ENCODE measurements around the gene EPN2. TPM values are rescaled to one million over a fixed set of nuclear protein-coding genes. Genes with fewer than 3 reads are reported as not detected.

Gene EPN2
- total RNA-seq, 1 experiment from 2014 or later = 57.8 TPM

DNA sequence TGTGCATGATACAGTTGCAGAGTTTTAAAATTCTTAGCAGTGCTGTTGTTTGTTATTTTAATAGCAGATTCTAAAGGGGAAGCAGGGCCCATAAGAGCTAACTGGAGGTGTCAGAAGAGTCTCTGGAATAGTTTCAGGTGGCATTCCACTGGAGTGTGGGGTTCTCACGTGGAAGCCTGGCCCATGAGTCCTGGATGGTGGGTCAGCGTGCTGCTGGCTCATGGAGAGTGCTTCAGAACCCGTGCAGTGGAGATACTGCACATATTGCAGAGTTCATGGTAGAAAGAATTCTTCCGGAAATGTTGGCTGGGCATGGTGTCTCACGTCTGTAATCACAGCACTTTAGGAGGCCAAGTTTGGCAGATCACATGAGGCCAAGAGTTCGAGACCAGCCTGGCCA is 81.4 kb downstream of the EPN2 start:
- Histone ChIP-seq H4K91ac (ENCODE audit: insufficient read length, low read depth, low read length) (no peak overlapping the region), H3K56ac (ENCODE audit: insufficient read length, low read depth, low read length) (no peak overlapping the region), H3K27ac (ENCODE audit: insufficient read length, low read depth, low read length) (no peak overlapping the region), H4K5ac (ENCODE audit: insufficient read length, low read depth, low read length) (no peak overlapping the region), H2BK12ac (ENCODE audit: insufficient read length, low read depth, low read length) (no peak overlapping the region), H4K8ac (replicated peaks; ENCODE audit: insufficient read length, low read depth, low read length) (no peak overlapping the region), H2AFZ (ENCODE audit: low read length) (no peak overlapping the region), H2BK15ac (ENCODE audit: low read depth, low read length) (no peak overlapping the region), H3K9me3 (ENCODE audit: control insufficient read depth, low read depth, low read length) (no peaks in the 10 kb centered on the region), H3K4me2 (ENCODE audit: insufficient read depth, insufficient read length, low read length) (no peak overlapping the region), H3K4ac (ENCODE audit: low read depth, low read length) (no peak overlapping the region), H3K79me2 (ENCODE audit: insufficient read depth, low read length) (no peaks in the 10 kb centered on the region), H3K23me2 (ENCODE audit: insufficient read length, low read depth, low read length, poor library complexity, severe bottlenecking) (no peaks in the 10 kb centered on the region), H3K9ac (ENCODE audit: extremely low read depth, insufficient read length, low read length) (no peak overlapping the region), H3T11ph (ENCODE audit: low read length) (no peak overlapping the region), H3K27me3 (ENCODE audit: insufficient read depth, low read length) (no peaks in the 10 kb centered on the region), H3K23ac (ENCODE audit: insufficient read length, low read depth, low read length) (no peak overlapping the region), H3K4me1 (ENCODE audit: insufficient read depth, low read length) (peaks cover 4% of the 10 kb centered on the region), H3K14ac (ENCODE audit: insufficient read depth, low read length) (no peak overlapping the region; the same call in 1 of the 2 replicates), H2BK5ac (ENCODE audit: insufficient read length, low read length) (no peak overlapping the region), H3K18ac (ENCODE audit: insufficient read length, low read depth, low read length) (no peak overlapping the region), H4K20me1 (ENCODE audit: control insufficient read depth, insufficient read depth, insufficient read length) (no peaks in the 10 kb centered on the region), H2BK20ac (ENCODE audit: low read depth, low read length, poor library complexity, severe bottlenecking) (no peak overlapping the region), H2AK5ac (ENCODE audit: insufficient read length, low read length) (no peak overlapping the region), H3K79me1 (ENCODE audit: insufficient read depth, low read depth, low read length, poor library complexity, severe bottlenecking) (no peaks in the 10 kb centered on the region), H2BK120ac (ENCODE audit: low read depth, low read length, poor library complexity, severe bottlenecking) (no peak overlapping the region)
- Mint-ChIP-seq H3K4me3 (no peak overlapping the region), H3K27ac (no peak overlapping the region), H3K36me3 (ENCODE audit: insufficient read depth in 1 of 3, low read depth in 3 of 3) (peaks cover 18 to 52% (median 29%) of the 10 kb centered on the region in 3 experiments), H3K27me3 (ENCODE audit: low read depth) (no peaks in the 10 kb centered on the region), H3K4me1 (peaks cover 30 to 32% of the 10 kb centered on the region in 2 experiments), H3K9me3 (peaks cover 0 to under 1% of the 10 kb centered on the region in 2 experiments; a peak in 2 of 5 replicates)
- TF ChIP-seq, protein P1, sequence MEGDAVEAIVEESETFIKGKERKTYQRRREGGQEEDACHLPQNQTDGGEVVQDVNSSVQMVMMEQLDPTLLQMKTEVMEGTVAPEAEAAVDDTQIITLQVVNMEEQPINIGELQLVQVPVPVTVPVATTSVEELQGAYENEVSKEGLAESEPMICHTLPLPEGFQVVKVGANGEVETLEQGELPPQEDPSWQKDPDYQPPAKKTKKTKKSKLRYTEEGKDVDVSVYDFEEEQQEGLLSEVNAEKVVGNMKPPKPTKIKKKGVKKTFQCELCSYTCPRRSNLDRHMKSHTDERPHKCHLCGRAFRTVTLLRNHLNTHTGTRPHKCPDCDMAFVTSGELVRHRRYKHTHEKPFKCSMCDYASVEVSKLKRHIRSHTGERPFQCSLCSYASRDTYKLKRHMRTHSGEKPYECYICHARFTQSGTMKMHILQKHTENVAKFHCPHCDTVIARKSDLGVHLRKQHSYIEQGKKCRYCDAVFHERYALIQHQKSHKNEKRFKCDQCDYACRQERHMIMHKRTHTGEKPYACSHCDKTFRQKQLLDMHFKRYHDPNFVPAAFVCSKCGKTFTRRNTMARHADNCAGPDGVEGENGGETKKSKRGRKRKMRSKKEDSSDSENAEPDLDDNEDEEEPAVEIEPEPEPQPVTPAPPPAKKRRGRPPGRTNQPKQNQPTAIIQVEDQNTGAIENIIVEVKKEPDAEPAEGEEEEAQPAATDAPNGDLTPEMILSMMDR (conservative IDR thresholded peaks at IDR 0.05) = no peak
- WGBS (ENCODE audit: extremely low coverage, insufficient read length, low lambda C conversion rate) = no CpG with 5 or more reads among the region's 6 CpGs
- no peak for DNase-seq

All from H9 (cell line).